Thyroid gland (tissue), 4 donors: ENCODE measurements around the gene FXR1.
"Not testable (repeated sequence)": the region's sequence is repeated elsewhere in the genome, so short reads cannot be mapped to it uniquely, and the experiment has no call there.

Experiments
- POLR2A ChIP-seq, 2 donors: fragments of 450-650 bp; IDR thresholded peaks; one replicate each; pipeline ENCODE4 v1.6.1; 2017; ENCODE audit warnings: antibody characterized with exemption in 2 of 2, mild to moderate bottlenecking in 2 of 2, moderate library complexity in 1 of 2
- TF ChIP-seq, protein P1 (sequence below), 6 experiments: fragments of 200-600 bp in 3 of 6; fragments of 450-650 bp in 3 of 6; sonication (generic) in 3 of 6; IDR thresholded peaks; one replicate each; pipeline ENCODE4 v1.5.1; 2016 to 2019; ENCODE audit warnings: antibody characterized with exemption in 6 of 6, mild to moderate bottlenecking in 2 of 6, inconsistent platforms in 1 of 6, moderate library complexity in 1 of 6

DNA sequence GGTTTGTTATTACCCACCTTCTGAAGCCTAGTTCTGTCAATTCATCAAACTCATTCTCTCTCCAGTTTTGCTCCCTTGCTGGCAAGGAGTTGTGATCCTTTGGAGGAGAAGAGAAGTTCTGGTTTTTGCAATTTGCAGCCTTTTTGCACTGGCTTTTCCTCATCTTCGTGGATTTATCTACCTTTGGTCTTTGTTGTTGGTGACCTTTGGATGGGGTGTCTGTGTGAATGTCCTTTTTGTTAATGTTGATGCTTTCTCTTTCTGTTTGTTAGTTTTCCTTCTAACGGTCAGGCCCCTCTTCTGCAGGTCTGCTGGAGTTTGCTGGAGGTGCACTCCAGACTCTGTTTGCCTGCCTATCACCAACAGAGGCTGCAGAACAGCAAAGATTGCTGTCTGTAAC lies 91.0 kb downstream of the FXR1 start:
- TF ChIP-seq, protein P1, sequence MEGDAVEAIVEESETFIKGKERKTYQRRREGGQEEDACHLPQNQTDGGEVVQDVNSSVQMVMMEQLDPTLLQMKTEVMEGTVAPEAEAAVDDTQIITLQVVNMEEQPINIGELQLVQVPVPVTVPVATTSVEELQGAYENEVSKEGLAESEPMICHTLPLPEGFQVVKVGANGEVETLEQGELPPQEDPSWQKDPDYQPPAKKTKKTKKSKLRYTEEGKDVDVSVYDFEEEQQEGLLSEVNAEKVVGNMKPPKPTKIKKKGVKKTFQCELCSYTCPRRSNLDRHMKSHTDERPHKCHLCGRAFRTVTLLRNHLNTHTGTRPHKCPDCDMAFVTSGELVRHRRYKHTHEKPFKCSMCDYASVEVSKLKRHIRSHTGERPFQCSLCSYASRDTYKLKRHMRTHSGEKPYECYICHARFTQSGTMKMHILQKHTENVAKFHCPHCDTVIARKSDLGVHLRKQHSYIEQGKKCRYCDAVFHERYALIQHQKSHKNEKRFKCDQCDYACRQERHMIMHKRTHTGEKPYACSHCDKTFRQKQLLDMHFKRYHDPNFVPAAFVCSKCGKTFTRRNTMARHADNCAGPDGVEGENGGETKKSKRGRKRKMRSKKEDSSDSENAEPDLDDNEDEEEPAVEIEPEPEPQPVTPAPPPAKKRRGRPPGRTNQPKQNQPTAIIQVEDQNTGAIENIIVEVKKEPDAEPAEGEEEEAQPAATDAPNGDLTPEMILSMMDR (IDR thresholded peaks at IDR 0.05) = not testable (repeated sequence)
- TF ChIP-seq POLR2A (IDR thresholded peaks at IDR 0.05) = not testable (repeated sequence)
